Choroid plexus epithelial cell (primary cell): ENCODE results near the gene UBE2Q2.
"Not testable (repeated sequence)": the region's sequence is repeated elsewhere in the genome, so short reads cannot be mapped to it uniquely, and the experiment has no call there.

Experiments used
- DNase-seq: peaks from one replicate; pipeline ENCODE4 v3.0.0-alpha.2; 2010; ENCODE audit warnings: low read depth
- H3K4me3 ChIP-seq: 2 replicates; pipeline ENCODE4 v1.5.1; 2011; ENCODE audit warnings: low read depth, mild to moderate bottlenecking, control low read depth, low read length, moderate library complexity
- TF ChIP-seq, protein P1 (sequence below): conservative IDR thresholded peaks from 2 replicates; pipeline ENCODE4 v1.5.1; 2011; ENCODE audit warnings: low read depth, mild to moderate bottlenecking, control low read depth, inconsistent platforms, low read length, moderate library complexity

Gene UBE2Q2

DNA sequence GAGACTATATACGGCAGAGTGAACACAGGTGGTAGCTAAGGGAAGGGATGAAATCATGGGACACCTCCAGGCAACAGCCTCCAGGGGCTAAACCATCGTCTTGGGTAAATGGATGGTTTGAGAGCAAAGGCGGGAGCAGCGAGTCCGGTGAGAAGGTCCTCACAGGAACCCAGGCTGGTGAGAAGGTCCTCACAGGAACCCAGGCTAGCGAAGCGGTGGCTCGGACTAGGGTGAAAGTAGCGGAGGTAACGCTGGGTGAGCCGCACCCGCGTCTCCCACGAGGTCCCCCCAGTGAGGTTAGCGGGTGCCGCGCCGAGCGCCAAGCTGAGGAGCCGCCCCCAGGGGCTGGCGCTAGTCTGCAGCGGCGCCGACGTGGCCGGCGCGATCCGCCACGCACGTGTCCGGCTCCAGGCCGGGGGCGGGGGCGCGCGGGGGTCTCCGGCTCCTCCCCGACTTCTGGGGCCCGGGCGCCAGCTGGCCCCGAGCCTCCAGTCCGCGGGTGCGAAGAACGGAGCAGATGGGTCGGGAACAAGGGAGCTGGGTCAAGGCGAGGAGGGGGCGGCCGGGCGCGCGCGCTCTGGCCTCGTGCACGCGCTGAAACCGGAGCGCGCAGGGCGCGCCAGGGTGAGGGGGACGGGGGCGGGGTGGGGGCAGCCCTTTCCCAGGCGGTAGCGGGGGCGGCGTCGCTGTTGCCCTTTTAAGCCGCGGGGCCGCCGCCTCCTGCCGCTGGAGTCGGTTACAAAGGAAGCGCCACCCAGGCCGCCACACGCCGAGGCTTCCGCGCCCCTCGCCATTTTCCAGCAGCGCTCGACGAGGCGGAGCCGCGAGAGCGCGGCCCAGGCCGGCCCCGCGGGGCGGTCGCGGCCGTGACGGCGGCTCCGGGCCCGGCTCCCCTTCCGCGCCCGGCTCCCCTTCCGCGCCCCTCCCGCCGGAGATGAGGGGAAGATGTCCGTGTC is at the start of gene UBE2Q2:
Gene UBE2Q2, plus strand, starts transcription at position 726 of the 956 bp plus-strand sequence. Its CDS starts 220 bp downstream, at position 946.
- peak; percentile 67 for DNase-seq
- H3K4me3 ChIP-seq: peak within 1 kb of the TSS; percentile 86
- TF ChIP-seq, protein P1, sequence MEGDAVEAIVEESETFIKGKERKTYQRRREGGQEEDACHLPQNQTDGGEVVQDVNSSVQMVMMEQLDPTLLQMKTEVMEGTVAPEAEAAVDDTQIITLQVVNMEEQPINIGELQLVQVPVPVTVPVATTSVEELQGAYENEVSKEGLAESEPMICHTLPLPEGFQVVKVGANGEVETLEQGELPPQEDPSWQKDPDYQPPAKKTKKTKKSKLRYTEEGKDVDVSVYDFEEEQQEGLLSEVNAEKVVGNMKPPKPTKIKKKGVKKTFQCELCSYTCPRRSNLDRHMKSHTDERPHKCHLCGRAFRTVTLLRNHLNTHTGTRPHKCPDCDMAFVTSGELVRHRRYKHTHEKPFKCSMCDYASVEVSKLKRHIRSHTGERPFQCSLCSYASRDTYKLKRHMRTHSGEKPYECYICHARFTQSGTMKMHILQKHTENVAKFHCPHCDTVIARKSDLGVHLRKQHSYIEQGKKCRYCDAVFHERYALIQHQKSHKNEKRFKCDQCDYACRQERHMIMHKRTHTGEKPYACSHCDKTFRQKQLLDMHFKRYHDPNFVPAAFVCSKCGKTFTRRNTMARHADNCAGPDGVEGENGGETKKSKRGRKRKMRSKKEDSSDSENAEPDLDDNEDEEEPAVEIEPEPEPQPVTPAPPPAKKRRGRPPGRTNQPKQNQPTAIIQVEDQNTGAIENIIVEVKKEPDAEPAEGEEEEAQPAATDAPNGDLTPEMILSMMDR: no peak

GRCh38 chr15:75796321-75796720 is 46.9 kb upstream of the UBE2Q2 start:
- TF ChIP-seq, protein P1: no peak
- DNase-seq: no peak
- no peak overlapping the region for H3K4me3 ChIP-seq

DNA sequence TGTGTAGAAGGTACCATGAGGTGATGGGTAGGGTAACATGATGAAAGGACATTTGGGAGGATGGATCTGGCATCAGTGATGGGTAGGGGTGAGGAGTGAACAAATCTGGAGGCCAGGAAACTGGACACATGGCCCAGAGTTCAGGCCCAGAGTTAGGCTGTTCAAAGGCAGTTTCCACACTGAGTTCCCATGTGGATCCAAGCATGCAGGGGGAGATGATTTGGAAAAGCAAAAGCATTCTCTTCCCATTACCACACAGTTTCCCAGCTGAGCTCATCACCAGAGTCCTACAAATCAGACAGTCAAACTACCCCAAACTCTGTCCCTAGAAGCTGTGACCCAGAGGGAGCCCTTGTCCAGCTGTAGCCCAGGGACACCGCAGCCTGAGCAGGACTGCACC is 46.1 kb upstream of the UBE2Q2 start:
- H3K4me3 ChIP-seq, DNase-seq: not testable (repeated sequence)

- no peak for DNase-seq
- TF ChIP-seq, protein P1: no peak
- H3K4me3 ChIP-seq: no peak overlapping the region
These were observed 44.1 kb upstream of the UBE2Q2 start for GRCh38 chr15:75799190-75799589.

DNA sequence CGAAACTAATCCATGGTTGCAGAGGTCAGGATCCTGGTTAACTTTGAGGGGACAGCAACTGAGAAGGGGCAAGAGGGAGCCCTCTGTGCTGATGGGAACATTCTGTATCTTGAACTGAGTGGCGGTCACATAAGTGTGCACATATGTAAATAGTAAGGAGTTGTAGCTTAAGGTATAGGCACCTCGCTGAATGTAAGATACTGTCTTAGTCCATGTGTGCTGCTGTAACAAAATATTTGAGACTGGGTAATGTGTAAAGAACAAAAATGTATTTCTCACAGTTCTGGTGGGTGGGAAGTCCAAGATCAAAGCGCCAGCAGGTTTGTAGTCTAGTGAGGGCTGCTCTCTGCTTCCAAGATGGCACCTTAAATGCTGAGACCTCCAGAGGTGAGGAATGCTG is 42.8 kb upstream of the UBE2Q2 start:
- not testable (repeated sequence) for H3K4me3 ChIP-seq, DNase-seq

DNA sequence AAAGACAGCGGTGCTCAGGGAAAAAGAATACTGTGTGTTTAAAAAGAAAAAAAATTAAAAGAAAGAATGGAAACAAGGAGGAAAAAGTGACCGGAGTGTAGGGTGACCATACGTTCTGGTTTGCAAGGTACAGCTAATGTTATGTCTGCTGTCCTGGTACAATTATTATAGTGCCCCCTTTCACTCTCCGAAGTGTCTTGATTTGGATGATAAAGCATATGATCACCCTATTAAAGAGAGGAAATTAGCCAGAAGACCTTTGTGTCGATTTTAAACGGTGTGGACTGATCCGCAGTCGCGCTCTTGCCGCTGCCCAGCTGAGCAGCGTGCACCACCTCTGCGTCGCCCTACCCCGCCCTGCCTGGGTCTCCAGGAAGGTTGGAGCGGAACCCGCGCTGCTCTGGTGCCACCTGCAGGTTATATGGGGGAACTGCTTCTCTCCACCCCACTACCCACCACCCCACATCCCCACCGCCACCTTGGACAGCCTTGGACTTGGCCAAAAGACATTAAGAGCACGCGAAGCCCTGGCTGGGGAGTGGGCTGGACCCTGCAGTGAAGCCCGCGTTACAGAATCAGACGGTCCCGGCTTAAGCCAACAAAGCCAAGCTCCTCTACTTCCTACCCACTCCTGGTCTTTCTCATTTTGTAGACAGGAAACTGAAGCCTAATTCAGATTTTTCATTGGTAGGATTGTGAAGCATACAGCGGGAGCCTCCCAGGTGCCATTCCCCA is 41.2 kb upstream of the UBE2Q2 start:
- peak overlapping the region; percentile 46 for H3K4me3 ChIP-seq
- peak; percentile 70 for DNase-seq

DNA sequence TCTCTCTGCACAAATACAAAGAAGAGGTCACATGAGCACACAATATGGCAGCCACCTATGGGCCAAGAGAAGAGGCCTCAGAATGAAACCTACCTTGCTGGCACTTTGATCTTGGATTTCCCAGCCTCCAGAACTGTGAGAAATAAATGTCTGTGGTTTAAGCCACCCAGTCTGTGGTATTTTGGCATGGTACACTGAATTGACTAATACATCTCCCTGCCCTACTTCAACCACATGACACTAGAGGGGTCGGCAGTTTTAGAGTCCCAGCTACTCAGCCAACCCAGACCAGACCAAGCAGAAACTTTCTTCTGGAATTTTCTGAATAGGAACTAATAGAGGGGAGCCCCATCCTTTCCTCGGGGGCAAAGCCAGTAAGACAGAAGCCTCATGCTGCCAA is 35.8 kb upstream of the UBE2Q2 start:
- peak; percentile 45 for DNase-seq
- not testable (repeated sequence) for H3K4me3 ChIP-seq

More for the DNA sequence above, 41.2 kb upstream of the UBE2Q2 start:
- TF ChIP-seq, protein P1: peak; percentile 87

DNA sequence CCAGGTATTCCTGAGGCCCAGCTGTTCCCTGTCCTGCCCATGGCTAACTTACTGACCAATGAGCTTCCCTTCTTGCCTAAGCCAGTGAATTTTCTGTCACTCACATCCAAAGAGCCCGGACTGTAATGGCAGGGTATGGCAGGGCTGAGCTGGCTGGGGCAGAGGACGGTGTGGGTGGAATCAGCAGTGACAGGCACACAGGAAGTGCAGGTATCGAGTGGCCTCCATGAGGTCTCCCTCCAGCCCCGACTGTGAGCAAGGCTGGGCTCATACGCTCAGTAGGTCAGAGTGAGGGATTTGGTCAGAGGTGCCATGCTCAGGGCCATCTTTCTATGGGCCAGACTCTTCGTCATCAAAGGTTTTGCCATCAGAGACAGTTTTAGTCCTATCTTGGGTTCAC is 35.2 kb upstream of the UBE2Q2 start:
- H3K4me3 ChIP-seq, DNase-seq: not testable (repeated sequence)

- no peak overlapping the region for H3K4me3 ChIP-seq
These were observed 34.7 kb upstream of the UBE2Q2 start for GRCh38 chr15:75808563-75808962.

More at GRCh38 chr15:75808563-75808962, 34.7 kb upstream of the UBE2Q2 start:
- TF ChIP-seq, protein P1: no peak
- DNase-seq: no peak
